ENCODE measurements around the gene ACBD6. TPM values are rescaled to one million over a fixed set of nuclear protein-coding genes. Genes with fewer than 3 reads are reported as not detected.

ACBD6 gene
- total and polyA plus RNA-seq, 2 of the 4 experiments (the other 2 are of a cell fraction): 52.5 to 59.1 TPM

DNA sequence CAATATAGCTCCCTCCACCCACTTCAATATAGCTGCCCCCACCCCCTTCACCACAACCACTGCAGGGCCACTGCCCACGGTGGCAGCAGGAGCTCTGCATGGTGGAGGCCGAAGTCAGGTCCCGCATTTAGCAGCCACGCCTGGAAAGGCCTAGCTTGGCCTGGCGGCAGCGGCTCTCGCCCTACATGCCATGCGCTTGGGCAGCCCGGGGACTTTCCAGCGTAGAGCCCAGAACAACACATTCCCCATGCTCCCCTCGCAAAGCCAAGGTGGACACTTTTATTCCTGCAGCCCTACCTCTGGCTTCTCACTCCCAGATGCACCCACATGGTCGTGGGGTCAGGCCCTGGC, 235.2 kb downstream of the ACBD6 start:
- H3K27ac ChIP-seq (ENCODE audit: insufficient read depth, low read length): no peak overlapping the region
- peaks cover 7% of the 10 kb centered on the region; the same call in 1 of the 2 replicates for H4K20me1 ChIP-seq (ENCODE audit: insufficient read depth, low read length)
- no peak overlapping the region for H2AK5ac ChIP-seq (ENCODE audit: low read depth, low read length)
- no peaks in the 10 kb centered on the region for H3K9me3 ChIP-seq (ENCODE audit: control insufficient read depth, insufficient read depth, low read length)
- no peak for TF ChIP-seq USF2 (IDR thresholded peaks at IDR 0.05; ENCODE audit: low read depth, low read length)
- no peak for TF ChIP-seq NFE2L2 (IDR thresholded peaks at IDR 0.05; ENCODE audit: low read depth, low read length)
- no peak for TF ChIP-seq FOS (IDR thresholded peaks at IDR 0.05; ENCODE audit: low read depth, low read length)
- no peak for TF ChIP-seq MXI1 (IDR thresholded peaks at IDR 0.05; ENCODE audit: borderline replicate concordance, low read depth, low read length)
- TF ChIP-seq POLR2A (IDR thresholded peaks at IDR 0.05; ENCODE audit: low read depth, low read length): no peak
- no peak for TF ChIP-seq MAFK (IDR thresholded peaks at IDR 0.05; ENCODE audit: low read depth, low read length)
- no peak for TF ChIP-seq CEBPB (IDR thresholded peaks at IDR 0.05; ENCODE audit: low read depth, low read length)
- no peak for TF ChIP-seq RAD21 (IDR thresholded peaks at IDR 0.05; ENCODE audit: low read length)
- TF ChIP-seq RCOR1 (IDR thresholded peaks at IDR 0.05; ENCODE audit: insufficient replicate concordance, low read length): no peak
- no peak for TF ChIP-seq RFX5 (IDR thresholded peaks at IDR 0.05; ENCODE audit: low read depth, low read length)
- no peak for TF ChIP-seq CHD1 (IDR thresholded peaks at IDR 0.05; ENCODE audit: low read depth, low read length)
- TF ChIP-seq SMC3 (IDR thresholded peaks at IDR 0.05; ENCODE audit: low read depth, low read length): no peak
- TF ChIP-seq BHLHE40 (IDR thresholded peaks at IDR 0.05; ENCODE audit: low read depth, low read length): no peak
- no peak for TF ChIP-seq ELK1 (IDR thresholded peaks at IDR 0.05; ENCODE audit: borderline replicate concordance, low read depth, low read length)
- TF ChIP-seq, protein P1, sequence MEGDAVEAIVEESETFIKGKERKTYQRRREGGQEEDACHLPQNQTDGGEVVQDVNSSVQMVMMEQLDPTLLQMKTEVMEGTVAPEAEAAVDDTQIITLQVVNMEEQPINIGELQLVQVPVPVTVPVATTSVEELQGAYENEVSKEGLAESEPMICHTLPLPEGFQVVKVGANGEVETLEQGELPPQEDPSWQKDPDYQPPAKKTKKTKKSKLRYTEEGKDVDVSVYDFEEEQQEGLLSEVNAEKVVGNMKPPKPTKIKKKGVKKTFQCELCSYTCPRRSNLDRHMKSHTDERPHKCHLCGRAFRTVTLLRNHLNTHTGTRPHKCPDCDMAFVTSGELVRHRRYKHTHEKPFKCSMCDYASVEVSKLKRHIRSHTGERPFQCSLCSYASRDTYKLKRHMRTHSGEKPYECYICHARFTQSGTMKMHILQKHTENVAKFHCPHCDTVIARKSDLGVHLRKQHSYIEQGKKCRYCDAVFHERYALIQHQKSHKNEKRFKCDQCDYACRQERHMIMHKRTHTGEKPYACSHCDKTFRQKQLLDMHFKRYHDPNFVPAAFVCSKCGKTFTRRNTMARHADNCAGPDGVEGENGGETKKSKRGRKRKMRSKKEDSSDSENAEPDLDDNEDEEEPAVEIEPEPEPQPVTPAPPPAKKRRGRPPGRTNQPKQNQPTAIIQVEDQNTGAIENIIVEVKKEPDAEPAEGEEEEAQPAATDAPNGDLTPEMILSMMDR (conservative IDR thresholded peaks at IDR 0.05; ENCODE audit: low read depth, low read length): no peak
- TF ChIP-seq MAZ (IDR thresholded peaks at IDR 0.05; ENCODE audit: borderline replicate concordance, low read depth, low read length): no peak
- no peak overlapping the region for H2BK5ac ChIP-seq (ENCODE audit: low read depth, low read length, poor library complexity, severe bottlenecking)
- H2AFZ ChIP-seq (replicated peaks; ENCODE audit: low read length, poor library complexity): no peak overlapping the region
- H3K4me1 ChIP-seq (ENCODE audit: control insufficient read depth, insufficient read depth, low read length): peaks cover 10% of the 10 kb centered on the region
- no peak overlapping the region for H3K14ac ChIP-seq (replicated peaks; ENCODE audit: low read depth, low read length)
- H3K9ac ChIP-seq (ENCODE audit: low read depth, low read length): no peak overlapping the region
- ATAC-seq (ENCODE audit: low read depth): no peak
- H3K27me3 ChIP-seq (ENCODE audit: control insufficient read depth, insufficient read depth, low read length): peaks cover 2% of the 10 kb centered on the region; the same call in 1 of the 2 replicates
- intact Hi-C loops (cut with micrococcal nuclease): no loop called here
- CTCF ChIA-PET: no interaction called here
- peaks cover 13% of the 10 kb centered on the region for H3K9me1 ChIP-seq (ENCODE audit: insufficient read depth, low read length)
- H4K8ac ChIP-seq (ENCODE audit: low read depth in 2 of 2, low read length in 2 of 2): no peak overlapping the region
- DNase-seq: no peak
- BruUV-seq (replicated peaks): no TSS peak
- H3K79me1 ChIP-seq (ENCODE audit: low read depth in 1 of 2, low read length in 2 of 2): no peaks in the 10 kb centered on the region
- no peak overlapping the region for H3K4me3 ChIP-seq (ENCODE audit: insufficient read depth, low read depth, low read length)
- H3K23ac ChIP-seq (ENCODE audit: low read depth, low read length): no peak overlapping the region
- H2AK9ac ChIP-seq (replicated peaks; ENCODE audit: low read depth, low read length, poor library complexity): no peak overlapping the region
- dilution Hi-C loops (cut with HindIII; ENCODE audit: low sequenced_read_pairs, unreplicated experiment): no loop called here
- H4K5ac ChIP-seq (ENCODE audit: low read depth, low read length): no peak overlapping the region
- no peaks in the 10 kb centered on the region for H3K36me3 ChIP-seq (ENCODE audit: control insufficient read depth, insufficient read depth, low read length)
- H4K91ac ChIP-seq (ENCODE audit: insufficient read depth, low read depth, low read length): no peak overlapping the region
- WGBS, 2 experiments (ENCODE audit: extremely low coverage in 2 of 2, insufficient read length in 1 of 2): 94% methylated on average over 8 of the region's 12 CpGs; no CpG with 5 or more reads in 1 of the 2 experiments
- H2BK15ac ChIP-seq (ENCODE audit: low read depth, low read length): no peak overlapping the region
- POLR2A ChIA-PET (ENCODE audit: unreplicated experiment): no interaction called here
- H2BK120ac ChIP-seq (ENCODE audit: low read depth, low read length): no peak overlapping the region
- H3K18ac ChIP-seq (ENCODE audit: low read depth, low read length): no peak overlapping the region
- no peak overlapping the region for H3K4me2 ChIP-seq (ENCODE audit: low read depth, low read length)
- no peak overlapping the region for H3K56ac ChIP-seq (ENCODE audit: extremely low read depth, insufficient read depth, low read length)
- no peak overlapping the region for H2BK20ac ChIP-seq (ENCODE audit: low read depth, low read length)
- in situ Hi-C loops (cut with MboI; ENCODE audit: low sequenced_read_pairs): loop anchor here (25.0 kb wide), 1 partner anchor 895 kb away; no protein-coding TSS in a partner anchor
- no peak overlapping the region for H3K4ac ChIP-seq (ENCODE audit: low read depth, low read length)
